Chondrocyte (in vitro differentiated cells): ENCODE results near the gene SH2D1B. TPM values are rescaled to one million over a fixed set of nuclear protein-coding genes. Genes with fewer than 3 reads are reported as not detected.

Experiments
- DNase-seq: peaks from one replicate; pipeline ENCODE4 v3.0.0; 2021; ENCODE audit warnings: mixed read lengths, low spot score
- H3K27ac Mint-ChIP-seq: one replicate; pipeline ENCODE4 v1.8.0; 2021; ENCODE audit warnings: mild to moderate bottlenecking, moderate library complexity, mixed read lengths; ENCODE audit not compliant: unreplicated experiment
- H3K27me3 Mint-ChIP-seq: 2 replicates; pipeline ENCODE4 v1.8.0; 2021; ENCODE audit warnings: low read depth, mixed read lengths
- H3K36me3 Mint-ChIP-seq: 2 replicates; pipeline ENCODE4 v1.8.0; 2021; ENCODE audit warnings: low read depth, mixed read lengths
- H3K4me1 Mint-ChIP-seq: 2 replicates; pipeline ENCODE4 v1.8.0; 2021; ENCODE audit warnings: low read depth, mild to moderate bottlenecking, mixed read lengths
- H3K4me3 Mint-ChIP-seq: one replicate; pipeline ENCODE4 v1.8.0; 2021; ENCODE audit warnings: mild to moderate bottlenecking, moderate library complexity, mixed read lengths; ENCODE audit not compliant: unreplicated experiment
- H3K9me3 Mint-ChIP-seq: 2 replicates; pipeline ENCODE4 v1.8.0; 2021; ENCODE audit warnings: low read depth, mixed read lengths
- total RNA-seq: library from RNA; stranded (reverse); gene quantifications from 3 replicates; pipeline ENCODE4 v1.2.1, GENCODE V29; 2021
- TF ChIP-seq, protein P1 (sequence below): fragments of 200-600 bp; sonication (generic); IDR thresholded peaks from 2 replicates; pipeline ENCODE4 v1.5.0; 2021; ENCODE audit warnings: antibody characterized with exemption, mild to moderate bottlenecking, moderate library complexity

SH2D1B gene
- total RNA-seq, 1 donor from 2014 or later = not detected

GRCh38 chr1:162389021-162389818 is 22.7 kb downstream of the SH2D1B start:
- no peak for DNase-seq
- TF ChIP-seq, protein P1, sequence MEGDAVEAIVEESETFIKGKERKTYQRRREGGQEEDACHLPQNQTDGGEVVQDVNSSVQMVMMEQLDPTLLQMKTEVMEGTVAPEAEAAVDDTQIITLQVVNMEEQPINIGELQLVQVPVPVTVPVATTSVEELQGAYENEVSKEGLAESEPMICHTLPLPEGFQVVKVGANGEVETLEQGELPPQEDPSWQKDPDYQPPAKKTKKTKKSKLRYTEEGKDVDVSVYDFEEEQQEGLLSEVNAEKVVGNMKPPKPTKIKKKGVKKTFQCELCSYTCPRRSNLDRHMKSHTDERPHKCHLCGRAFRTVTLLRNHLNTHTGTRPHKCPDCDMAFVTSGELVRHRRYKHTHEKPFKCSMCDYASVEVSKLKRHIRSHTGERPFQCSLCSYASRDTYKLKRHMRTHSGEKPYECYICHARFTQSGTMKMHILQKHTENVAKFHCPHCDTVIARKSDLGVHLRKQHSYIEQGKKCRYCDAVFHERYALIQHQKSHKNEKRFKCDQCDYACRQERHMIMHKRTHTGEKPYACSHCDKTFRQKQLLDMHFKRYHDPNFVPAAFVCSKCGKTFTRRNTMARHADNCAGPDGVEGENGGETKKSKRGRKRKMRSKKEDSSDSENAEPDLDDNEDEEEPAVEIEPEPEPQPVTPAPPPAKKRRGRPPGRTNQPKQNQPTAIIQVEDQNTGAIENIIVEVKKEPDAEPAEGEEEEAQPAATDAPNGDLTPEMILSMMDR = no peak
- Mint-ChIP-seq H3K4me3 (no peak overlapping the region), H3K36me3 (peaks cover 5% of the 10 kb centered on the region), H3K27ac (no peak overlapping the region), H3K27me3 (no peaks in the 10 kb centered on the region), H3K9me3 (no peaks in the 10 kb centered on the region), H3K4me1 (no peaks in the 10 kb centered on the region)

GRCh38 chr1:162388615-162389014 is 23.3 kb downstream of the SH2D1B start:
- TF ChIP-seq, protein P1 = no peak
- no peaks in the 10 kb centered on the region for H3K9me3 Mint-ChIP-seq
- H3K4me3 Mint-ChIP-seq = no peak overlapping the region
- DNase-seq = no peak
- H3K27me3 Mint-ChIP-seq = no peaks in the 10 kb centered on the region
- no peaks in the 10 kb centered on the region for H3K4me1 Mint-ChIP-seq
- H3K27ac Mint-ChIP-seq = no peak overlapping the region
- peaks cover 8% of the 10 kb centered on the region for H3K36me3 Mint-ChIP-seq

DNA sequence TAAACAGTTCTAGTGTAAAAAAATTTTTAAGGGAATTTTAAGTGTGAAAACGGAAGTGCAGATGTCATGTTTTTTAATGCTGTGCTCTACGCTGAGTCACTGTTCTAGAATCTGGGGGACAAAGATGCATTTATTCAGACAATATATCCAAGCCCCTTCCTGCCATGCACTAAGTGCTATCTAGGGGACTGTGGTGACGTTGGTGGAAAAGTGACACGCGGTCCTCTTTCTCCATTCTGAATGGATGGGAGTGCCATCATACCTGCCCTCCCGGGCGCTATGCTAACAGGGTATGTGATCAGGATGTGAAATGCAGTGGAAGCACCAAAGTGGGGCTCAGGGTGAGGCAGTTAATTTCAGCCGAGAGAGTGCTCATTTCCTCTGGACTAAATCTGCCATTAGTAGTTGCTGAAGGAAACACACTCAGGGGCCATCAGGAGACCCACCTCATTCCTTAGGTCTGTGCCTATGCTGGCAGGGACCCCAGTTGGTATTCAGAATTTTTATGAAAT is 23.8 kb downstream of the SH2D1B start:
- Mint-ChIP-seq H3K27ac (no peak overlapping the region), H3K4me1 (no peaks in the 10 kb centered on the region), H3K9me3 (no peaks in the 10 kb centered on the region), H3K4me3 (no peak overlapping the region), H3K27me3 (no peaks in the 10 kb centered on the region), H3K36me3 (peaks cover 9% of the 10 kb centered on the region)
- DNase-seq = no peak
- TF ChIP-seq, protein P1 = no peak

- Mint-ChIP-seq H3K36me3 (peaks cover 9% of the 10 kb centered on the region), H3K4me3 (no peak overlapping the region), H3K9me3 (no peaks in the 10 kb centered on the region), H3K27ac (no peak overlapping the region), H3K4me1 (no peaks in the 10 kb centered on the region), H3K27me3 (no peaks in the 10 kb centered on the region)
- TF ChIP-seq, protein P1 = no peak
- no peak for DNase-seq
These were observed 24.5 kb downstream of the SH2D1B start for GRCh38 chr1:162387226-162388082.
